ENCODE results near the gene HEATR3.

DNA sequence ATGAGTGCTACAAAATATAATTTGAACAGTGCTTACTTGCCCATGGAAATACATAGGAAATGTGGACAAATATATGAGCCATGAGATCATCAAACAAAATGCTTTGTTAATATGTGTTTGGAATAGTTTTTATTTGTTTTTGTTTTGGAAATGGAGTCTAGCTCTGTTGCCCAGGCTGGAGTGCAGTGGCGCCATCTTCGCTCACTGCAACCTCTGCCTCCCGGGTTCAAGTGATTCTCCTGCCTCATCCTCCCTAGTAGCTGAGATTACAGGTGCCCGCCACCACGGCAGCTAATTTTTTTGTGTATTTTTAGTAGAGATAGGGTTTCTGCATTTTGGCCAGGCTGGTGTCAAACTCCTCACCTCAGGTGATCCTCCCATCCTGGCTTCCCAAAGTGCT lies 37.9 kb upstream of the HEATR3 start:
- TF ChIP-seq, protein P1, sequence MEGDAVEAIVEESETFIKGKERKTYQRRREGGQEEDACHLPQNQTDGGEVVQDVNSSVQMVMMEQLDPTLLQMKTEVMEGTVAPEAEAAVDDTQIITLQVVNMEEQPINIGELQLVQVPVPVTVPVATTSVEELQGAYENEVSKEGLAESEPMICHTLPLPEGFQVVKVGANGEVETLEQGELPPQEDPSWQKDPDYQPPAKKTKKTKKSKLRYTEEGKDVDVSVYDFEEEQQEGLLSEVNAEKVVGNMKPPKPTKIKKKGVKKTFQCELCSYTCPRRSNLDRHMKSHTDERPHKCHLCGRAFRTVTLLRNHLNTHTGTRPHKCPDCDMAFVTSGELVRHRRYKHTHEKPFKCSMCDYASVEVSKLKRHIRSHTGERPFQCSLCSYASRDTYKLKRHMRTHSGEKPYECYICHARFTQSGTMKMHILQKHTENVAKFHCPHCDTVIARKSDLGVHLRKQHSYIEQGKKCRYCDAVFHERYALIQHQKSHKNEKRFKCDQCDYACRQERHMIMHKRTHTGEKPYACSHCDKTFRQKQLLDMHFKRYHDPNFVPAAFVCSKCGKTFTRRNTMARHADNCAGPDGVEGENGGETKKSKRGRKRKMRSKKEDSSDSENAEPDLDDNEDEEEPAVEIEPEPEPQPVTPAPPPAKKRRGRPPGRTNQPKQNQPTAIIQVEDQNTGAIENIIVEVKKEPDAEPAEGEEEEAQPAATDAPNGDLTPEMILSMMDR (IDR thresholded peaks at IDR 0.05): no peak
- TF ChIP-seq EZH2 (IDR thresholded peaks at IDR 0.05) (no peak), EZH2phosphoT487 (IDR thresholded peaks at IDR 0.05) (no peak)
